ENCODE data around the gene MAP3K7CL. TPM values are rescaled to one million over a fixed set of nuclear protein-coding genes. Genes with fewer than 3 reads are reported as not detected.

MAP3K7CL gene
- total RNA-seq, 1 donor from 2014 or later, result 1.2 TPM

DNA sequence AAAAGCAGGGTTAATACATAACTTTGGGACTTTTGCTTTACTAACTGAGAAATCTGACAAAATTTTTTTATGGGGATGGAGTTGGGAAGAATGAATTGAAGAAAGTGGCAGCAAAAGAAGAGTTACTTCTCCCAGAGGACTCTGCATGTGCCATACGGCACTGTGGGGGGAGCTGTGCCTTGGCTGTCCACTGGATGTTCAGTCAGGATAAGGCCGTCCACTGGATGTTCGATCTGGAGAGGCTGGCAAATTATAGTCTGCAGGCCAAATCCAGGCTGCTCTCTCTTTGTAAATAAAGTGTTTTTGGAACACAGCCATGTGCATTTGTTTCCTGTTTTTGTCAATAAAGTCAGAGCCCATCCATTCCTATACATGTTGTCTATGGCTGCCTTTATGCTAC, 4.5 kb upstream of the MAP3K7CL start:
- no peak overlapping the region for H3K27ac Mint-ChIP-seq (ENCODE audit: unreplicated experiment)
- no peak for TF ChIP-seq CTCF (IDR thresholded peaks at IDR 0.05; ENCODE audit: partially characterized antibody, unreplicated experiment)
- peaks cover 4% of the 10 kb centered on the region for H3K9me3 Mint-ChIP-seq (ENCODE audit: unreplicated experiment)
- H3K27me3 Mint-ChIP-seq (ENCODE audit: unreplicated experiment), result peaks cover 5% of the 10 kb centered on the region
- no peak overlapping the region for H3K4me3 Mint-ChIP-seq (ENCODE audit: unreplicated experiment)
- DNase-seq, result no peak
- no peaks in the 10 kb centered on the region for H3K36me3 Mint-ChIP-seq (ENCODE audit: unreplicated experiment)
- peaks cover 4% of the 10 kb centered on the region for H3K4me1 Mint-ChIP-seq (ENCODE audit: low read depth, unreplicated experiment)

GRCh38 chr21:29133241-29133640, 2.8 kb downstream of the MAP3K7CL start:
- H3K9me3 Mint-ChIP-seq (ENCODE audit: unreplicated experiment), result peaks cover 4% of the 10 kb centered on the region
- H3K4me1 Mint-ChIP-seq (ENCODE audit: low read depth, unreplicated experiment), result peaks cover 4% of the 10 kb centered on the region
- H3K36me3 Mint-ChIP-seq (ENCODE audit: unreplicated experiment), result no peaks in the 10 kb centered on the region
- peaks cover 2% of the 10 kb centered on the region for H3K27me3 Mint-ChIP-seq (ENCODE audit: unreplicated experiment)
- TF ChIP-seq CTCF (IDR thresholded peaks at IDR 0.05; ENCODE audit: partially characterized antibody, unreplicated experiment), result no peak
- no peak overlapping the region for H3K4me3 Mint-ChIP-seq (ENCODE audit: unreplicated experiment)
- no peak for DNase-seq
- H3K27ac Mint-ChIP-seq (ENCODE audit: unreplicated experiment), result no peak overlapping the region

GRCh38 chr21:29133796-29134195, 3.4 kb downstream of the MAP3K7CL start:
- Mint-ChIP-seq H3K4me3 (ENCODE audit: unreplicated experiment) (no peak overlapping the region), H3K4me1 (ENCODE audit: low read depth, unreplicated experiment) (peaks cover 4% of the 10 kb centered on the region), H3K9me3 (ENCODE audit: unreplicated experiment) (peaks cover 4% of the 10 kb centered on the region), H3K36me3 (ENCODE audit: unreplicated experiment) (no peaks in the 10 kb centered on the region), H3K27me3 (ENCODE audit: unreplicated experiment) (peaks cover 2% of the 10 kb centered on the region), H3K27ac (ENCODE audit: unreplicated experiment) (no peak overlapping the region)
- TF ChIP-seq CTCF (IDR thresholded peaks at IDR 0.05; ENCODE audit: partially characterized antibody, unreplicated experiment), result no peak
- no peak for DNase-seq

DNA sequence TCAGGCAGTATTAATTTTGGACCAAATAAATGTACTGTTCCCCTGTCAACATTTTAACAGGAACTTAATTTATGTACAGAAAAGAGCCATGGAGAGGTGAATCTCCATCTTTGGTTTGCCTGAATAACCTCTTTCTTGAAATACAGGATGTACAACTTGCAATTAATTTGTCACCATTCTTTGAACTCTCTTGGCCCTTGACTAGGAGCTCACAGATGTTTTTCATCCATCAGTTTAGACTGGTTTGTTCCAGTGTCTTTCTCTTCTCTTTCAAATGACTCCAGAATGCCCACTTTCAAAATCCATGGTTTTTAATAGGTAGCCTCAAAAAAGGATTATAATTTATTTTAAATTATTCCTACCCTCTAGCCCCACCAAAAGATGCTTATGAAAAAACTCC, 5.0 kb downstream of the MAP3K7CL start:
- Mint-ChIP-seq H3K27me3 (ENCODE audit: unreplicated experiment) (peaks cover 2% of the 10 kb centered on the region), H3K27ac (ENCODE audit: unreplicated experiment) (no peak overlapping the region), H3K36me3 (ENCODE audit: unreplicated experiment) (no peaks in the 10 kb centered on the region), H3K4me1 (ENCODE audit: low read depth, unreplicated experiment) (peaks cover under 1% of the 10 kb centered on the region), H3K9me3 (ENCODE audit: unreplicated experiment) (peaks cover 3% of the 10 kb centered on the region), H3K4me3 (ENCODE audit: unreplicated experiment) (no peak overlapping the region)
- no peak for TF ChIP-seq CTCF (IDR thresholded peaks at IDR 0.05; ENCODE audit: partially characterized antibody, unreplicated experiment)
- DNase-seq, result no peak

- H3K36me3 Mint-ChIP-seq (ENCODE audit: unreplicated experiment), result no peaks in the 10 kb centered on the region
- H3K9me3 Mint-ChIP-seq (ENCODE audit: unreplicated experiment), result no peaks in the 10 kb centered on the region
- no peak overlapping the region for H3K4me3 Mint-ChIP-seq (ENCODE audit: unreplicated experiment)
- H3K4me1 Mint-ChIP-seq (ENCODE audit: low read depth, unreplicated experiment), result no peaks in the 10 kb centered on the region
- no peak for DNase-seq
- H3K27me3 Mint-ChIP-seq (ENCODE audit: unreplicated experiment), result peaks cover 2% of the 10 kb centered on the region
- TF ChIP-seq CTCF (IDR thresholded peaks at IDR 0.05; ENCODE audit: partially characterized antibody, unreplicated experiment), result no peak
- no peak overlapping the region for H3K27ac Mint-ChIP-seq (ENCODE audit: unreplicated experiment)
Measured at GRCh38 chr21:29136033-29136432, 5.6 kb downstream of the MAP3K7CL start.
